ENCODE data around the gene USH1C. TPM values are rescaled to one million over a fixed set of nuclear protein-coding genes. Genes with fewer than 3 reads are reported as not detected.

The USH1C gene
- not detected for total RNA-seq

GRCh38 chr11:17544181-17544622 lies at the start of gene USH1C:
Gene USH1C (minus strand): TSS chr11:17544416. CDS start chr11:17544307, 109 bp downstream.
- Histone ChIP-seq H3K27me3 (replicated peaks; ENCODE audit: insufficient read depth) (peaks cover 3% of the 10 kb centered on the region), H3K4me1 (replicated peaks) (no peaks in the 10 kb centered on the region), H3K27ac (no peak within 1 kb of the TSS), H3K36me3 (no peaks in the 10 kb centered on the region), H3K4me3 (no peak within 1 kb of the TSS), H3K9me3 (no peaks in the 10 kb centered on the region)
- TF ChIP-seq CTCF (IDR thresholded peaks at IDR 0.05) (no peak), POLR2AphosphoS5 (IDR thresholded peaks at IDR 0.05) (no peak), POLR2A (IDR thresholded peaks at IDR 0.05) (no peak)
- intact Hi-C loops (cut with DNase I), result no loop called here
- DNase-seq (ENCODE audit: low spot score), result no peak
- WGBS, result 9% methylated on average over 22 of the region's 32 CpGs

- H3K27ac ChIP-seq, result no peak overlapping the region
- no peak overlapping the region for H3K4me3 ChIP-seq
- no peaks in the 10 kb centered on the region for H3K4me1 ChIP-seq (replicated peaks)
- intact Hi-C loops (cut with DNase I), result loop anchor here (10.0 kb wide), 1 partner anchor 131 kb away; no protein-coding TSS in a partner anchor
- H3K9me3 ChIP-seq, result no peaks in the 10 kb centered on the region
- no peak for DNase-seq (ENCODE audit: low spot score)
- H3K27me3 ChIP-seq (replicated peaks; ENCODE audit: insufficient read depth), result peaks cover 4% of the 10 kb centered on the region
- 84% methylated on average over 8 of the region's 9 CpGs for WGBS
- TF ChIP-seq CTCF (IDR thresholded peaks at IDR 0.05) (no peak), POLR2A (IDR thresholded peaks at IDR 0.05) (no peak), POLR2AphosphoS5 (IDR thresholded peaks at IDR 0.05) (no peak)
- H3K36me3 ChIP-seq, result no peaks in the 10 kb centered on the region
Measured at GRCh38 chr11:17593466-17594245, 49.4 kb upstream of the USH1C start.

GRCh38 chr11:17591293-17591692 lies 47.1 kb upstream of the USH1C start:
- Histone ChIP-seq H3K27me3 (replicated peaks; ENCODE audit: insufficient read depth) (peaks cover 4% of the 10 kb centered on the region), H3K9me3 (no peaks in the 10 kb centered on the region), H3K4me1 (replicated peaks) (no peaks in the 10 kb centered on the region), H3K36me3 (no peaks in the 10 kb centered on the region), H3K27ac (no peak overlapping the region), H3K4me3 (no peak overlapping the region)
- intact Hi-C loops (cut with DNase I), result loop anchor here (10.0 kb wide), 1 partner anchor 134 kb away; no protein-coding TSS in a partner anchor
- no peak for DNase-seq (ENCODE audit: low spot score)
- 75% methylated on average over 11 of the region's 11 CpGs for WGBS
- TF ChIP-seq POLR2AphosphoS5 (IDR thresholded peaks at IDR 0.05) (no peak), POLR2A (IDR thresholded peaks at IDR 0.05) (no peak), CTCF (IDR thresholded peaks at IDR 0.05) (no peak)

DNA sequence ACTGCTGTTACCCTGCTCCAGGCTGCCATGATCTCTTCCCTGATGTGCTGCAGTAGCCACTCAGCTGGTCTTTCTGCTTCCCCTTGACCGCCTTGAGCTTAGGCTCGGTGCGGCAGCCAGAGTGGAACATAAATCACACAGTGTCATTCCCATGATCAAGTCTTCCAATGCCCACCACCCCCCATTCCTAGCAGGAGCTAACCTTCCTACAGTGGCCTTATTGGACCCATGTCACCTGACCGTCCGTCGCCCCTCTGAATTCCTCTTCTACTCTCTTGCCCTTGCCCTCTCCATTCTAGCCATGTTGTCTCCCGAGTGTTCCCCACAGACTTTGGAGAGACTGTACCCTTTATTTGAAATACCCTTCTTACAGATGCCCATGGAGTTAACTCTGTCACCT lies 46.2 kb upstream of the USH1C start:
- H3K4me1 ChIP-seq (replicated peaks), result no peaks in the 10 kb centered on the region
- intact Hi-C loops (cut with DNase I), result loop anchor here (10.0 kb wide), 1 partner anchor 134 kb away; no protein-coding TSS in a partner anchor
- no peaks in the 10 kb centered on the region for H3K36me3 ChIP-seq
- no peak overlapping the region for H3K27ac ChIP-seq
- H3K27me3 ChIP-seq (replicated peaks; ENCODE audit: insufficient read depth), result peaks cover 4% of the 10 kb centered on the region
- no peak for DNase-seq (ENCODE audit: low spot score)
- no peaks in the 10 kb centered on the region for H3K9me3 ChIP-seq
- TF ChIP-seq POLR2A (IDR thresholded peaks at IDR 0.05) (no peak), POLR2AphosphoS5 (IDR thresholded peaks at IDR 0.05) (no peak), CTCF (IDR thresholded peaks at IDR 0.05) (no peak)
- WGBS, result 92% methylated on average over 7 of the region's 7 CpGs
- H3K4me3 ChIP-seq, result no peak overlapping the region

DNA sequence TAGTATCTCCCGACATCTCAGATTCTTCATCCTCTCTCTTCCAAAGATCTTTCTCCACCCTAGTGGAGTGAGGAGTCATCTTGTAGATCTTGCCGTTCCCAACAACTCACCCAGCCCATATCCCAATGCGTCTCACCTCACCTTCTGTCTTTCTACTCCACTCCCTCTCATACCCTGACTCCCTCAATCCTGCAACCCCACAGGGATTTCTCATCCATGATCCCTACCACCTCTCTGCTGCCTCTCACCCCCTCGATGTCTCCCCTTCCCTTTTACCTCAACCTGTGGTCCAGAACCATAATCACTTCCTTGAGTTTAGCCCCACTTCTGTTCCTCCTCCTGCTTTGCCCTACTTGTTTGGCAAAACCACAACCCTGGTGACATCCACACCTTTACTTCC lies 44.5 kb upstream of the USH1C start:
- no peaks in the 10 kb centered on the region for H3K36me3 ChIP-seq
- no peak for DNase-seq (ENCODE audit: low spot score)
- H3K27me3 ChIP-seq (replicated peaks; ENCODE audit: insufficient read depth), result peaks cover 4% of the 10 kb centered on the region
- no peak overlapping the region for H3K27ac ChIP-seq
- TF ChIP-seq POLR2AphosphoS5 (IDR thresholded peaks at IDR 0.05) (no peak), CTCF (IDR thresholded peaks at IDR 0.05) (no peak), POLR2A (IDR thresholded peaks at IDR 0.05) (no peak)
- H3K4me3 ChIP-seq, result no peak overlapping the region
- H3K4me1 ChIP-seq (replicated peaks), result no peaks in the 10 kb centered on the region
- intact Hi-C loops (cut with DNase I), result no loop called here
- 86% methylated on average over 4 of the region's 4 CpGs for WGBS
- no peaks in the 10 kb centered on the region for H3K9me3 ChIP-seq

Measured in prostate gland (tissue), 2 donors.